ENCODE measurements around the gene RER1.

DNA sequence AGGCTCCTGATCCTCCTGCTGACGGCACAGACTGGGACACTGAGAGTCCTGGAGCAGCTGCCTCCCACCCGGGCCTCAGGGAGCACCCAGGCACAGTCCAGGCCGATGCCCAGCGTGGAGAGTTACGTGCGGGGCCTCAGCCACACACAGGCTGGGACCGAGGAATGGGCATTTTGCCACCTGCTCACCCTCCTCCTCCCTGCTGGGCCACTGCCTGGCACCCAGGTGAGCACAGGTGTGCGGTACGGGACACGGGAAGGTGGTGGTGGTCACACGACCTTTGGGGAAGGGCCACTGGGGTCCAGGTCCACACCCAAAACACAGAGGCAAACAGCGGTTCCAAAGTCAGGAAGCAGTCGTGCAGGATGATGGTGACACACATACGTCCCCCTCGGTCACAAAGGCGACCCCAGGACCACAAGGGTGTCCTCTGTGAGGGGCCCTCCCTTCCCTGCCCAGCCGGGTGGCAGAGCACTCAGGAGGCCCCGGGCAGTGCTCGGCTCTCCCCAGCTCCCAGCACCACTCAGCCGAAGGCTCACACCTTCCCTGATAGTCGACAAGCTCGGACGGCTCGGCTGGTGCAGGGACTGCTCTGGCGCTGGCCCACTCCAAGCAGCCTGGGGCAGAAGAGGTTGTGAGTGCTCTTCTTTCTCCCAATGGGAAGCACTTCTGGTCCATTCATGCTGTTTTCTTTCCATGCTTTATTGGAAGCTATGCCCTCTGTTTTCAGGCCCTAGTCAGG lies 14.5 kb upstream of the RER1 start:
- TF ChIP-seq, protein P1, sequence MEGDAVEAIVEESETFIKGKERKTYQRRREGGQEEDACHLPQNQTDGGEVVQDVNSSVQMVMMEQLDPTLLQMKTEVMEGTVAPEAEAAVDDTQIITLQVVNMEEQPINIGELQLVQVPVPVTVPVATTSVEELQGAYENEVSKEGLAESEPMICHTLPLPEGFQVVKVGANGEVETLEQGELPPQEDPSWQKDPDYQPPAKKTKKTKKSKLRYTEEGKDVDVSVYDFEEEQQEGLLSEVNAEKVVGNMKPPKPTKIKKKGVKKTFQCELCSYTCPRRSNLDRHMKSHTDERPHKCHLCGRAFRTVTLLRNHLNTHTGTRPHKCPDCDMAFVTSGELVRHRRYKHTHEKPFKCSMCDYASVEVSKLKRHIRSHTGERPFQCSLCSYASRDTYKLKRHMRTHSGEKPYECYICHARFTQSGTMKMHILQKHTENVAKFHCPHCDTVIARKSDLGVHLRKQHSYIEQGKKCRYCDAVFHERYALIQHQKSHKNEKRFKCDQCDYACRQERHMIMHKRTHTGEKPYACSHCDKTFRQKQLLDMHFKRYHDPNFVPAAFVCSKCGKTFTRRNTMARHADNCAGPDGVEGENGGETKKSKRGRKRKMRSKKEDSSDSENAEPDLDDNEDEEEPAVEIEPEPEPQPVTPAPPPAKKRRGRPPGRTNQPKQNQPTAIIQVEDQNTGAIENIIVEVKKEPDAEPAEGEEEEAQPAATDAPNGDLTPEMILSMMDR (IDR thresholded peaks at IDR 0.05; ENCODE audit: borderline replicate concordance, extremely low read depth, low read length, poor library complexity, severe bottlenecking): no peak
- TF ChIP-seq EZH2 (IDR thresholded peaks at IDR 0.05; ENCODE audit: borderline replicate concordance, low read depth, low read length, severe bottlenecking): no peak
